Gastrocnemius medialis (tissue), 4 donors: ENCODE results near the gene LRRC4C. TPM values are rescaled to one million over a fixed set of nuclear protein-coding genes. Genes with fewer than 3 reads are reported as not detected.

Experiments used
- ATAC-seq, 2 donors: fragments of 150-250 bp; one replicate each; pipeline ENCODE4 v1.9.1; 2016
- DNase-seq, 2 donors: peaks; one replicate each; pipeline ENCODE4 v3.0.0-alpha.2; 2019
- H3K27ac ChIP-seq, 4 donors: fragments of 200-600 bp; sonication (generic); 1 replicate in 1 of 4; 2 replicates in 3 of 4; pipeline ENCODE4 v1.5.1; 2016 to 2018; ENCODE audit warnings: mild to moderate bottlenecking in 2 of 4, moderate library complexity in 1 of 4
- H3K27me3 ChIP-seq, 3 donors: fragments of 200-600 bp; sonication (generic) in 2 of 3; 1 replicate in 1 of 3; 2 replicates in 2 of 3; pipeline versions ENCODE4 v1.5.1 to v1.6.0; 2016 to 2019; ENCODE audit warnings: mild to moderate bottlenecking in 1 of 3, moderate library complexity in 1 of 3
- H3K36me3 ChIP-seq, 2 donors: fragments of 200-600 bp; sonication (generic) in 1 of 2; one replicate each; pipeline ENCODE4 v1.5.1; 2017 to 2018
- H3K4me1 ChIP-seq, 2 donors: fragments of 200-600 bp; sonication (generic) in 1 of 2; one replicate each; pipeline ENCODE4 v1.5.1; 2016 to 2017; ENCODE audit warnings: mild to moderate bottlenecking in 2 of 2
- H3K4me3 ChIP-seq, 4 donors: fragments of 200-600 bp; sonication (generic) in 3 of 4; 1 replicate in 1 of 4; 2 replicates in 3 of 4; pipeline ENCODE4 v1.5.1; 2016 to 2019; ENCODE audit warnings: mild to moderate bottlenecking in 2 of 4
- H3K9me3 ChIP-seq, 3 donors: fragments of 200-600 bp; sonication (generic) in 2 of 3; 1 replicate in 1 of 3; 2 replicates in 2 of 3; pipeline ENCODE4 v1.5.1; 2016 to 2019
- POLR2A ChIP-seq, 2 donors: fragments of 450-650 bp; IDR thresholded peaks; one replicate each; pipeline ENCODE4 v1.6.1; 2017; ENCODE audit warnings: antibody characterized with exemption in 2 of 2, mild to moderate bottlenecking in 2 of 2, moderate library complexity in 2 of 2
- in situ Hi-C, 4 donors: fragments of 200-750 bp; cut with MboI; loops; one replicate each; pipeline versions ENCODE4 v1.15.0 to v1.8.0; 2017; ENCODE audit warnings: low sequenced_read_pairs in 4 of 4
- intact Hi-C: fragments of 100-400 bp; cut with DNase I; formaldehyde crosslinking; loops from one replicate; pipeline ENCODE4 v1.15.1; 2023; ENCODE audit warnings: low total_unique reads
- total RNA-seq, 4 donors: library from RNA; depleted of rRNA; stranded (reverse); fragments of >200 nt; gene quantifications; one replicate each; pipeline versions ENCODE4 v1.1.0 to v1.2.3, GENCODE V29; 2016
- TF ChIP-seq, protein P1 (sequence below), 5 experiments: fragments of 450-650 bp in 3 of 5; fragments of 200-600 bp in 2 of 5; sonication (generic) in 2 of 5; IDR thresholded peaks in 4 of 5; conservative IDR thresholded peaks in 1 of 5; 1 replicate in 4 of 5; 2 replicates in 1 of 5; pipeline ENCODE4 v1.5.1; 2016 to 2019; ENCODE audit warnings: antibody characterized with exemption in 5 of 5, mild to moderate bottlenecking in 3 of 5, moderate library complexity in 3 of 5

LRRC4C gene
- total RNA-seq, 4 donors from 2014 or later = 0.15 to 0.59 (median 0.24) TPM; not detected in 1

DNA sequence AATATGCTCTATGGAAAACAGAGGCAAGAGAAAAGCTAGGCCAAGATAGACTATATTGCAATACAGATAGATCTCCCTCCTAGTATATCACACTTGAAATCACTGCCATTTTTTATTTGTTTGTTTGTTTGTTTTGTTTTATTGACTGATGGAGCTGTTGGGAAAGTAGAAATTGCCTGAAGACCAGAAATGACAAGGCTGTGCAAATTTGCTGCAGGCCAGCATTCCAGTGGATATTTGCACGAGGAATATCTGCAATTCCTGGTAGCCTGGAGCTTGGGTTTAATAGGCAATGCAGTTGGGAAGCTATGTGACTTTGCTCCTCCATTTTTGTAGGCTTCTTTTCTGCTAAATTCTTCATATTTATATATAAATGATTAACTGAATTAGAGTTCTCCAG, 991.7 kb downstream of the LRRC4C start:
- in situ Hi-C loops (no loop called here), intact Hi-C loops (no loop called here)
- no peaks in the 10 kb centered on the region for H3K36me3 ChIP-seq
- H3K27me3 ChIP-seq = no peaks in the 10 kb centered on the region
- no peak for ATAC-seq
- no peak for TF ChIP-seq POLR2A (IDR thresholded peaks at IDR 0.05)
- TF ChIP-seq, protein P1, sequence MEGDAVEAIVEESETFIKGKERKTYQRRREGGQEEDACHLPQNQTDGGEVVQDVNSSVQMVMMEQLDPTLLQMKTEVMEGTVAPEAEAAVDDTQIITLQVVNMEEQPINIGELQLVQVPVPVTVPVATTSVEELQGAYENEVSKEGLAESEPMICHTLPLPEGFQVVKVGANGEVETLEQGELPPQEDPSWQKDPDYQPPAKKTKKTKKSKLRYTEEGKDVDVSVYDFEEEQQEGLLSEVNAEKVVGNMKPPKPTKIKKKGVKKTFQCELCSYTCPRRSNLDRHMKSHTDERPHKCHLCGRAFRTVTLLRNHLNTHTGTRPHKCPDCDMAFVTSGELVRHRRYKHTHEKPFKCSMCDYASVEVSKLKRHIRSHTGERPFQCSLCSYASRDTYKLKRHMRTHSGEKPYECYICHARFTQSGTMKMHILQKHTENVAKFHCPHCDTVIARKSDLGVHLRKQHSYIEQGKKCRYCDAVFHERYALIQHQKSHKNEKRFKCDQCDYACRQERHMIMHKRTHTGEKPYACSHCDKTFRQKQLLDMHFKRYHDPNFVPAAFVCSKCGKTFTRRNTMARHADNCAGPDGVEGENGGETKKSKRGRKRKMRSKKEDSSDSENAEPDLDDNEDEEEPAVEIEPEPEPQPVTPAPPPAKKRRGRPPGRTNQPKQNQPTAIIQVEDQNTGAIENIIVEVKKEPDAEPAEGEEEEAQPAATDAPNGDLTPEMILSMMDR (IDR thresholded peaks at IDR 0.05 in 4 of 5, conservative IDR thresholded peaks at IDR 0.05 in 1 of 5) = no peak
- H3K4me3 ChIP-seq = no peak overlapping the region
- no peak for DNase-seq
- H3K27ac ChIP-seq = no peak overlapping the region
- H3K9me3 ChIP-seq = no peaks in the 10 kb centered on the region
- no peaks in the 10 kb centered on the region for H3K4me1 ChIP-seq

DNA sequence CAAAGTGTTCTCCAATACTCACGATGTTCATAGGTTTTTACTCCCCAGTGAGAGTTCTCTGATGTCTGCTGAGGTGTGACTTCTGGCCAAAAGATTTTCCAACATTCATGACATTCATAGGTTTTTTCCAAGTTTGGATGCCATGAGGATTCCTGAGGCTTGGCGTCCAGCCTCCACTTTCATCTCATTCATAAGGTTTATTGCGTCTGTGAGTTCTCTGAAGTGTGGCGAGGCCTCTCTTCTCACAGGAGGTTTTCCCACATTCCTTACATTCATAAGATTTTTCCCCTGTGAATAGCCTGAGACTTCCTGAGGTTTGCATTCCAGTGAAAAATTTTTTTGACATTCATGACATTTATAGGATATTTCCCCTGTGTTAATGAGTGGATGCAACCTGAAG, 1014.1 kb downstream of the LRRC4C start:
- TF ChIP-seq POLR2A (IDR thresholded peaks at IDR 0.05) = no peak
- TF ChIP-seq, protein P1 (IDR thresholded peaks at IDR 0.05 in 4 of 5, conservative IDR thresholded peaks at IDR 0.05 in 1 of 5) = no peak
- in situ Hi-C loops = loop anchor here in 1 of 4 donors (25.0 kb wide), 1 partner anchor 92 kb away; no protein-coding TSS in a partner anchor
- Histone ChIP-seq H3K27ac (no peak overlapping the region), H3K36me3 (no peaks in the 10 kb centered on the region), H3K27me3 (no peaks in the 10 kb centered on the region), H3K4me1 (no peaks in the 10 kb centered on the region), H3K4me3 (no peak overlapping the region), H3K9me3 (no peaks in the 10 kb centered on the region)
- DNase-seq (no peak), ATAC-seq (no peak)
- intact Hi-C loops = no loop called here

DNA sequence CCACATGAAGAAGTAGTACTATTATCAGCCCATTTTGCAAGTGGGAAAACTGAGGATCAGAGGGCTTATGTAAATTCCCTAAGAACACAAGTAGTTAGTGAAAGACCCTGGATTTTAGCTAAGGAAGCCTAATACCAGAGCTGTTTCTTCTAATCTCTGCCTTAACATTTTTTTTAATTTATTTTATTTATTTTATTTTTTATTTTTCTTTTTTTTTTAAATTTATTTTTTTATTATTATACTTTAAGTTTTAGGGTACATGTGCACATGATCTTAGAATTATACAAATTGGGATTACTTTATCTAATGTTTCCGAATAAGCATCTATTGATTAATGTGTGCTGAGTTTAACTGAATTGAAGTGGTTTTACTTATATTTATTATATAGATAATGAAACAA, 1015.3 kb downstream of the LRRC4C start:
- TF ChIP-seq POLR2A (IDR thresholded peaks at IDR 0.05) = no peak
- TF ChIP-seq, protein P1 (IDR thresholded peaks at IDR 0.05 in 4 of 5, conservative IDR thresholded peaks at IDR 0.05 in 1 of 5) = no peak
- Histone ChIP-seq H3K4me3 (no peak overlapping the region), H3K27ac (no peak overlapping the region), H3K4me1 (no peaks in the 10 kb centered on the region), H3K9me3 (no peaks in the 10 kb centered on the region), H3K36me3 (no peaks in the 10 kb centered on the region), H3K27me3 (no peaks in the 10 kb centered on the region)
- intact Hi-C loops (no loop called here), in situ Hi-C loops (loop anchor here in 1 of 4 donors (25.0 kb wide), 1 partner anchor 93 kb away; no protein-coding TSS in a partner anchor)
- ATAC-seq = no peak
- no peak for DNase-seq

DNA sequence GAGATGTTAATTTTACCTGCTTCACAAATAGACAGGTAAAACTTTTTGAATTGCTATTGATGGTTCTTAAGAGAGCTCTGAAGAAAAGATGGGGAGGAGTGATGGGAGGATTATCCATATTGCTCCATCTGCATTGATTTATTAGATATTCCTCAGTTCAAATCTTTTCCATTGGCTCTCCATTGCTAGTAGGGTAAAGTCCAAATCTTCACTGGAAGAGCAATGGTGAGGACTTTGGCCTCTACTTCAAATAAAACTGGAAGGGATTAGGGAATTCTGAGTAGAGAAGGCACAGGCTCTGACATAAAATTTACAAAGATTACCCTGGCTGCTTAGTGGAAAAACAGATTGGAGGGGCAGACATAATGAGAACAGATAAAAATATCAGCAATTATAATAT, 1024.1 kb downstream of the LRRC4C start:
- no peak overlapping the region for H3K27ac ChIP-seq
- intact Hi-C loops (no loop called here), in situ Hi-C loops (loop anchor here in 1 of 4 donors (25.0 kb wide), 1 partner anchor 102 kb away; no protein-coding TSS in a partner anchor)
- TF ChIP-seq, protein P1 (IDR thresholded peaks at IDR 0.05 in 4 of 5, conservative IDR thresholded peaks at IDR 0.05 in 1 of 5) = no peak
- no peaks in the 10 kb centered on the region for H3K36me3 ChIP-seq
- no peak for DNase-seq
- H3K9me3 ChIP-seq = no peaks in the 10 kb centered on the region
- no peak overlapping the region for H3K4me3 ChIP-seq
- H3K27me3 ChIP-seq = no peaks in the 10 kb centered on the region
- ATAC-seq = no peak
- H3K4me1 ChIP-seq = no peaks in the 10 kb centered on the region

DNA sequence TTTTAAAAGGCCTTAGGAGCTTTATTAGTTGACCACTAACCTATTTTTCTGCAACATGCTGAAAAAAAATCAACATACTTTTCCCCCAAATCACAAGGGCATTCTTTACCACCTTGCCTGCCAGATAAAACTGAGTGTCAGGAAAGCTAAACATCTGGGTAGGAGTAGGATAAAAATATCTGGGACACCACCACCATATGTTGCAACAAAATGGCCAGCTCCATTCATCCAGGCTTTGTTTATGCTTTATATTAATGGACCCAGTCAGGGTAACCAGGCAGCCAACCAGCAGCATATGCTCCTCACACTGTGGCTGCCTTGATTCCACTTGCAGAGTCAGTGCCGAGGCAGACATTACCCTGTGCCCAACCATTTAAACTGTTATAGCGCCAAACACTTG, 1024.5 kb downstream of the LRRC4C start:
- Histone ChIP-seq H3K4me1 (no peaks in the 10 kb centered on the region), H3K4me3 (no peak overlapping the region), H3K27ac (no peak overlapping the region), H3K9me3 (no peaks in the 10 kb centered on the region), H3K27me3 (no peaks in the 10 kb centered on the region), H3K36me3 (no peaks in the 10 kb centered on the region)
- TF ChIP-seq POLR2A (IDR thresholded peaks at IDR 0.05) = no peak
- intact Hi-C loops = no loop called here
- DNase-seq (no peak), ATAC-seq (no peak)
- in situ Hi-C loops = loop anchor here in 1 of 4 donors (25.0 kb wide), 1 partner anchor 102 kb away; no protein-coding TSS in a partner anchor
